SK-N-SH (cell line): Measurements from ENCODE around the gene OPCML.

Experiments
- GABPA ChIP-seq: IDR thresholded peaks from 2 replicates; pipeline ENCODE4 v1.4.0; 2012; ENCODE audit warnings: low read depth, mild to moderate bottlenecking
- POLR2AphosphoS5 ChIP-seq: IDR thresholded peaks from 2 replicates; pipeline ENCODE4 v1.6.1; 2012; ENCODE audit warnings: low read depth, low read length
- TAF1 ChIP-seq: IDR thresholded peaks from 2 replicates; pipeline ENCODE4 v1.6.1; 2012; ENCODE audit warnings: low read depth, mild to moderate bottlenecking, low read length, moderate library complexity, borderline replicate concordance
- TF ChIP-seq, protein P1 (sequence below): fragments of 200-600 bp; sonication (generic); IDR thresholded peaks from 2 replicates; pipeline ENCODE4 v1.6.1; 2017; ENCODE audit warnings: antibody characterized with exemption, mild to moderate bottlenecking, moderate library complexity

GRCh38 chr11:132839236-132839945 is 692.9 kb downstream of the OPCML start:
- TF ChIP-seq TAF1 (no peak), GABPA (no peak), POLR2AphosphoS5 (no peak)
- TF ChIP-seq, protein P1, sequence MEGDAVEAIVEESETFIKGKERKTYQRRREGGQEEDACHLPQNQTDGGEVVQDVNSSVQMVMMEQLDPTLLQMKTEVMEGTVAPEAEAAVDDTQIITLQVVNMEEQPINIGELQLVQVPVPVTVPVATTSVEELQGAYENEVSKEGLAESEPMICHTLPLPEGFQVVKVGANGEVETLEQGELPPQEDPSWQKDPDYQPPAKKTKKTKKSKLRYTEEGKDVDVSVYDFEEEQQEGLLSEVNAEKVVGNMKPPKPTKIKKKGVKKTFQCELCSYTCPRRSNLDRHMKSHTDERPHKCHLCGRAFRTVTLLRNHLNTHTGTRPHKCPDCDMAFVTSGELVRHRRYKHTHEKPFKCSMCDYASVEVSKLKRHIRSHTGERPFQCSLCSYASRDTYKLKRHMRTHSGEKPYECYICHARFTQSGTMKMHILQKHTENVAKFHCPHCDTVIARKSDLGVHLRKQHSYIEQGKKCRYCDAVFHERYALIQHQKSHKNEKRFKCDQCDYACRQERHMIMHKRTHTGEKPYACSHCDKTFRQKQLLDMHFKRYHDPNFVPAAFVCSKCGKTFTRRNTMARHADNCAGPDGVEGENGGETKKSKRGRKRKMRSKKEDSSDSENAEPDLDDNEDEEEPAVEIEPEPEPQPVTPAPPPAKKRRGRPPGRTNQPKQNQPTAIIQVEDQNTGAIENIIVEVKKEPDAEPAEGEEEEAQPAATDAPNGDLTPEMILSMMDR, result no peak
